LHCN-M2 (cell line): ENCODE measurements around the gene ALDH16A1. TPM values are rescaled to one million over a fixed set of nuclear protein-coding genes. Genes with fewer than 3 reads are reported as not detected.
A peak's percentile ranks its signal among the peaks of the same experiment; 100 is the strongest.
"Not testable (repeated sequence)": the region's sequence is repeated elsewhere in the genome, so short reads cannot be mapped to it uniquely, and the experiment has no call there.

ENCODE experiments used
- DNase-seq: peaks from one replicate; pipeline ENCODE4 v3.0.0-alpha.2; 2012; ENCODE audit warnings: low read depth
- total RNA-seq: library from RNA; depleted of rRNA; stranded (reverse); fragments of >200 nt; gene quantifications from 2 replicates; pipeline ENCODE4 v1.2.3, GENCODE V29; 2014

ALDH16A1 gene
- total RNA-seq, 1 experiment from 2014 or later: 34.8 TPM

- DNase-seq: no peak
These were observed 12.4 kb upstream of the ALDH16A1 start for GRCh38 chr19:49440439-49441209.

- DNase-seq: no peak
These were observed 11.6 kb upstream of the ALDH16A1 start, which contains the start of gene SLC17A7 for GRCh38 chr19:49441210-49441959. Gene SLC17A7 (minus strand): TSS chr19:49441527. CDS start chr19:49441379, 148 bp downstream.

- no peak for DNase-seq
These were observed 11.1 kb upstream of the ALDH16A1 start for GRCh38 chr19:49441960-49442350.

- DNase-seq: no peak
These were observed 10.7 kb upstream of the ALDH16A1 start for GRCh38 chr19:49442354-49442753.

GRCh38 chr19:49442771-49443365 lies 10.2 kb upstream of the ALDH16A1 start:
- peak; percentile 87 for DNase-seq

- DNase-seq: peak; percentile 94
These were observed 9.5 kb upstream of the ALDH16A1 start for GRCh38 chr19:49443366-49444099.

- DNase-seq: not testable (repeated sequence)
These were observed 8.8 kb upstream of the ALDH16A1 start for GRCh38 chr19:49444100-49444700.

- no peak for DNase-seq
These were observed 7.0 kb upstream of the ALDH16A1 start for GRCh38 chr19:49445997-49446396.

- DNase-seq: peak; percentile 30
These were observed 5.3 kb upstream of the ALDH16A1 start for GRCh38 chr19:49447485-49448431.

- no peak for DNase-seq
These were observed 4.6 kb upstream of the ALDH16A1 start for GRCh38 chr19:49448432-49448786.

- no peak for DNase-seq
These were observed 2.6 kb upstream of the ALDH16A1 start for GRCh38 chr19:49450405-49450804.

GRCh38 chr19:49451430-49452181 lies 1.4 kb upstream of the ALDH16A1 start, which contains the start of gene PIH1D1:
Gene PIH1D1 (minus strand): TSS chr19:49451814. CDS start chr19:49451574, 240 bp downstream.
- DNase-seq: peak; percentile 100

GRCh38 chr19:49453757-49454240 lies 774 bp downstream of the ALDH16A1 start:
- DNase-seq: no peak

- DNase-seq: no peak
These were observed 2.7 kb downstream of the ALDH16A1 start for GRCh38 chr19:49455773-49456172.

GRCh38 chr19:49456326-49456725 lies 3.3 kb downstream of the ALDH16A1 start:
- no peak for DNase-seq

GRCh38 chr19:49458567-49458903 lies 5.5 kb downstream of the ALDH16A1 start:
- DNase-seq: no peak

GRCh38 chr19:49459388-49459787 lies 6.4 kb downstream of the ALDH16A1 start:
- no peak for DNase-seq

GRCh38 chr19:49461130-49461529 lies 8.1 kb downstream of the ALDH16A1 start:
- DNase-seq: not testable (repeated sequence)

GRCh38 chr19:49461656-49462055 lies 8.6 kb downstream of the ALDH16A1 start:
- DNase-seq: no peak
